Stomach (tissue), 9 donors: ENCODE measurements around the gene SERPINB2. TPM values are rescaled to one million over a fixed set of nuclear protein-coding genes. Genes with fewer than 3 reads are reported as not detected.

ENCODE experiments used
- DNase-seq, 2 donors: peaks; one replicate each; pipeline versions ENCODE4 v3.0.0 to v3.0.0-alpha.2; 2013 to 2019
- H3K27ac ChIP-seq, 5 donors: fragments of 200-600 bp in 4 of 5; sonication (generic) in 4 of 5; one replicate each; pipeline ENCODE4 v1.5.1; 2013 to 2019; ENCODE audit warnings: mild to moderate bottlenecking in 1 of 5, moderate library complexity in 1 of 5
- H3K27me3 ChIP-seq, 3 donors: fragments of 200-600 bp; sonication (generic); one replicate each; pipeline ENCODE4 v1.5.1; 2017 to 2019; ENCODE audit warnings: mixed run types in 1 of 3
- H3K36me3 ChIP-seq, 4 donors: fragments of 200-600 bp; sonication (generic); 1 replicate in 3 of 4; 2 replicates in 1 of 4; pipeline ENCODE4 v1.5.1; 2016 to 2019
- H3K4me1 ChIP-seq, 4 donors: fragments of 200-600 bp; sonication (generic); one replicate each; pipeline ENCODE4 v1.5.1; 2016 to 2019
- H3K4me3 ChIP-seq, 4 donors: fragments of 200-600 bp; sonication (generic) in 3 of 4; one replicate each; pipeline ENCODE4 v1.5.1; 2016 to 2019; ENCODE audit warnings: mild to moderate bottlenecking in 1 of 4
- H3K9me3 ChIP-seq, 4 donors: fragments of 200-600 bp; sonication (generic); one replicate each; pipeline ENCODE4 v1.5.1; 2016 to 2019
- CTCF ChIP-seq, 7 experiments: fragments of 450-650 bp in 4 of 7; fragments of 200-600 bp in 3 of 7; sonication (generic) in 3 of 7; IDR thresholded peaks; one replicate each; pipeline ENCODE4 v1.5.1; 2016 to 2019; ENCODE audit warnings: antibody characterized with exemption in 7 of 7, control low read depth in 2 of 7, mild to moderate bottlenecking in 1 of 7
- EP300 ChIP-seq: sonication (generic); formaldehyde crosslinking; IDR thresholded peaks from one replicate; pipeline ENCODE4 v1.6.1; 2017; ENCODE audit warnings: antibody characterized with exemption
- POLR2A ChIP-seq, 4 donors: fragments of 450-650 bp; IDR thresholded peaks; one replicate each; pipeline ENCODE4 v1.6.1; 2016; ENCODE audit warnings: antibody characterized with exemption in 4 of 4, control low read depth in 2 of 4, mild to moderate bottlenecking in 1 of 4, moderate library complexity in 1 of 4
- POLR2AphosphoS5 ChIP-seq, 3 donors: sonication (generic); formaldehyde crosslinking; IDR thresholded peaks; one replicate each; pipeline ENCODE4 v1.6.1; 2016; ENCODE audit warnings: antibody characterized with exemption in 3 of 3
- WGBS, 5 donors: extraction: QIAGEN DNeasy Blood & Tissue Kit in 3 of 5; methylation state at CpG; one replicate each; pipeline versions ENCODE4 v1.1.5 to v1.1.7; 2013 to 2018; 5-methylcytosine and 5-hydroxymethylcytosine counted together
- intact Hi-C: fragments of 100-400 bp; cut with DNase I; formaldehyde crosslinking; loops from one replicate; pipeline ENCODE4 v1.15.1; 2023; ENCODE audit warnings: low total_unique reads
- polyA plus RNA-seq, 3 donors: library from polyadenylated mRNA; stranded (reverse); fragments of 200-250 nt; gene quantifications; one replicate each; pipeline ENCODE4 v1.2.3, GENCODE V29; 2013
- total RNA-seq, 5 donors: library from RNA; depleted of rRNA; stranded (reverse); fragments of >200 nt; gene quantifications; one replicate each; pipeline versions ENCODE4 v1.1.0 to v1.2.3, GENCODE V29; 2014 to 2016
- donor health status: healthy with polysubstance abuse.
- donor health status: Bipolar disorder and iron deficiency.
- donor health status: healthy.

SERPINB2 gene
- total and polyA plus RNA-seq, 8 donors = 0.46 to 22.4 (median 3.0) TPM; not detected in 4

- H3K4me1 ChIP-seq = no peaks in the 10 kb centered on the region
- intact Hi-C loops = no loop called here
- TF ChIP-seq EP300 (no peak), CTCF (IDR thresholded peaks at IDR 0.05) (no peak), POLR2AphosphoS5 (IDR thresholded peaks at IDR 0.05) (no peak), POLR2A (IDR thresholded peaks at IDR 0.05) (no peak)
- H3K27me3 ChIP-seq = no peaks in the 10 kb centered on the region
- WGBS, 5 donors = 73 to 85% (median 83%) methylated on average over 6 of the region's 6 CpGs
- H3K9me3 ChIP-seq = no peaks in the 10 kb centered on the region
- H3K27ac ChIP-seq = no peak overlapping the region
- H3K36me3 ChIP-seq = no peaks in the 10 kb centered on the region
- DNase-seq = no peak
- no peak overlapping the region for H3K4me3 ChIP-seq
These were observed 6.7 kb downstream of the SERPINB2 start for GRCh38 chr18:63894106-63894772.

- Histone ChIP-seq H3K9me3 (no peaks in the 10 kb centered on the region), H3K27ac (no peak overlapping the region), H3K4me3 (no peak overlapping the region), H3K27me3 (no peaks in the 10 kb centered on the region), H3K36me3 (no peaks in the 10 kb centered on the region), H3K4me1 (no peaks in the 10 kb centered on the region)
- 54 to 69% (median 66%) methylated on average over 6 of the region's 6 CpGs for WGBS, 5 donors
- intact Hi-C loops = no loop called here
- no peak for TF ChIP-seq POLR2A (IDR thresholded peaks at IDR 0.05)
- TF ChIP-seq EP300 = no peak
- TF ChIP-seq POLR2AphosphoS5 (IDR thresholded peaks at IDR 0.05) = no peak
- TF ChIP-seq CTCF (IDR thresholded peaks at IDR 0.05) = no peak
- DNase-seq = no peak
These were observed 7.7 kb downstream of the SERPINB2 start for GRCh38 chr18:63895190-63895589.

- no peaks in the 10 kb centered on the region for H3K27me3 ChIP-seq
- DNase-seq = no peak
- H3K27ac ChIP-seq = no peak overlapping the region
- no peak for TF ChIP-seq CTCF (IDR thresholded peaks at IDR 0.05)
- TF ChIP-seq POLR2A (IDR thresholded peaks at IDR 0.05) = no peak
- TF ChIP-seq EP300 = no peak
- no peak for TF ChIP-seq POLR2AphosphoS5 (IDR thresholded peaks at IDR 0.05)
- H3K4me1 ChIP-seq = no peaks in the 10 kb centered on the region
- H3K36me3 ChIP-seq = no peaks in the 10 kb centered on the region
- H3K4me3 ChIP-seq = no peak overlapping the region
- WGBS, 5 donors = 71 to 88% (median 80%) methylated on average over 4 of the region's 4 CpGs
- intact Hi-C loops = no loop called here
- H3K9me3 ChIP-seq = no peaks in the 10 kb centered on the region
These were observed 9.6 kb downstream of the SERPINB2 start for GRCh38 chr18:63897072-63897471.

- H3K27me3 ChIP-seq = no peaks in the 10 kb centered on the region
- DNase-seq = no peak
- H3K4me3 ChIP-seq = no peak overlapping the region
- TF ChIP-seq CTCF (IDR thresholded peaks at IDR 0.05) = no peak
- TF ChIP-seq POLR2A (IDR thresholded peaks at IDR 0.05) = no peak
- TF ChIP-seq EP300 = no peak
- TF ChIP-seq POLR2AphosphoS5 (IDR thresholded peaks at IDR 0.05) = no peak
- no peaks in the 10 kb centered on the region for H3K4me1 ChIP-seq
- no peak overlapping the region for H3K27ac ChIP-seq
- no peaks in the 10 kb centered on the region for H3K9me3 ChIP-seq
- intact Hi-C loops = no loop called here
- H3K36me3 ChIP-seq = no peaks in the 10 kb centered on the region
These were observed 11.7 kb downstream of the SERPINB2 start for GRCh38 chr18:63899206-63899605.
